CD4-positive, alpha-beta memory T cell (primary cell): ENCODE measurements around the gene FAM3D. TPM values are rescaled to one million over a fixed set of nuclear protein-coding genes. Genes with fewer than 3 reads are reported as not detected.

ENCODE experiments used
- CTCF ChIA-PET: fragments of 350-600 bp; sonication (Branson Sonifier 250); formaldehyde crosslinking; loops from one replicate; lab custom pipeline; 2021; ENCODE audit warnings: inconsistent platforms; ENCODE audit not compliant: partially characterized antibody; lab: Charles Lee
- POLR2A ChIA-PET: fragments of 350-600 bp; sonication (Branson Sonifier 250); formaldehyde crosslinking; loops from one replicate; lab custom pipeline; 2021; ENCODE audit not compliant: partially characterized antibody; lab: Charles Lee
- DNase-seq, 5 donors: peaks; one replicate each; pipeline versions ENCODE4 v3.0.0 to v3.0.0-alpha.2; 2020 to 2022; ENCODE audit warnings: mixed read lengths in 1 of 5
- H3K27ac ChIP-seq: one replicate; pipeline ENCODE4 v1.7.0; 2013; ENCODE audit warnings: low read depth, low read length
- H3K27me3 ChIP-seq: 2 replicates; pipeline ENCODE4 v1.7.0; 2013; ENCODE audit warnings: mild to moderate bottlenecking, low read length, moderate library complexity; ENCODE audit not compliant: insufficient read depth
- H3K36me3 ChIP-seq: 2 replicates; pipeline ENCODE4 v1.7.0; 2013; ENCODE audit warnings: mild to moderate bottlenecking, low read length, moderate library complexity; ENCODE audit not compliant: insufficient read depth
- H3K4me1 ChIP-seq: 2 replicates; pipeline ENCODE4 v1.7.0; 2013; ENCODE audit warnings: mild to moderate bottlenecking, low read length, moderate library complexity; ENCODE audit not compliant: insufficient read depth
- H3K4me3 ChIP-seq, 2 donors: one replicate each; pipeline ENCODE4 v1.7.0; 2013; ENCODE audit warnings: low read length in 2 of 2, mild to moderate bottlenecking in 1 of 2
- H3K9me3 ChIP-seq, 2 donors: one replicate each; pipeline ENCODE4 v1.7.0; 2013; ENCODE audit warnings: low read length in 2 of 2, control low read depth in 1 of 2; ENCODE audit not compliant: control insufficient read depth in 1 of 2
- H3K27ac Mint-ChIP-seq, 7 donors: one replicate each; pipeline ENCODE4 v1.8.0; 2020 to 2021; ENCODE audit warnings: mixed read lengths in 7 of 7, mild to moderate bottlenecking in 6 of 7, inconsistent platforms in 3 of 7, moderate library complexity in 3 of 7
- H3K27me3 Mint-ChIP-seq, 2 donors: one replicate each; pipeline ENCODE4 v1.8.0; 2020 to 2021; ENCODE audit warnings: mixed read lengths in 2 of 2
- H3K36me3 Mint-ChIP-seq, 2 donors: one replicate each; pipeline ENCODE4 v1.8.0; 2020 to 2021; ENCODE audit warnings: mixed read lengths in 2 of 2, inconsistent platforms in 1 of 2, mild to moderate bottlenecking in 1 of 2
- H3K4me1 Mint-ChIP-seq, 4 donors: one replicate each; pipeline ENCODE4 v1.8.0; 2020 to 2021; ENCODE audit warnings: mixed read lengths in 4 of 4, mild to moderate bottlenecking in 1 of 4
- H3K4me3 Mint-ChIP-seq, 8 donors: one replicate each; pipeline ENCODE4 v1.8.0; 2020 to 2021; ENCODE audit warnings: mixed read lengths in 8 of 8, mild to moderate bottlenecking in 7 of 8, moderate library complexity in 6 of 8, inconsistent platforms in 3 of 8
- H3K9me3 Mint-ChIP-seq, 8 donors: one replicate each; pipeline ENCODE4 v1.8.0; 2020 to 2021; ENCODE audit warnings: mixed read lengths in 8 of 8, mild to moderate bottlenecking in 5 of 8, inconsistent platforms in 3 of 8, moderate library complexity in 1 of 8
- intact Hi-C: fragments of 100-400 bp; cut with micrococcal nuclease; formaldehyde crosslinking; loops from one replicate; pipeline ENCODE4 v1.15.1; 2023
- polyA plus RNA-seq, 2 donors: library from polyadenylated mRNA; unstranded; fragments of 300-500 nt; fragmentation: Illumina TruSeq; gene quantifications; one replicate each; pipeline ENCODE4 v1.2.3, GENCODE V29; 2021
- total RNA-seq, 2 experiments: library from RNA; stranded (reverse); gene quantifications; one replicate each; pipeline ENCODE4 v1.2.3, GENCODE V29; 2021

The FAM3D gene
- total and polyA plus RNA-seq, 4 experiments from 2014 or later = not detected

DNA sequence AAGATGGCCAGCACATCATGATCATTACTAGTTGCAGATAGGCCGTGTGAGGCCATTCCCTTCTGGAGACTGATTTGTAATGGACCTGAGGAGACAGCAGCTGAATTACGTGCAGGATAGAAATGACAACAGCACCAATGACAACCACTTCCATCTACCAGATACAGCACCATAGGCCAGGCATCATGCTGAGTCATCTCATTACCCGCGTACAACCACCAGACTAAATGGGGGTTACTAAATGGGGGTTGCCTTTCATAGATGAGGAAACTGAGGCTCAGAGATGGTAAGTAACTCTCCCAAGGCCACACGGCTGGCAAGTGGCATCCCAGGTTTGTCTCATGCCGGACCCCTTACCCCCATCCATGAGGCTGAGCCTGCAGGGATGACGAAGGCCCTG lies 56.6 kb downstream of the FAM3D start:
- ChIA-PET POLR2A (no interaction called here), CTCF (no interaction called here)

DNA sequence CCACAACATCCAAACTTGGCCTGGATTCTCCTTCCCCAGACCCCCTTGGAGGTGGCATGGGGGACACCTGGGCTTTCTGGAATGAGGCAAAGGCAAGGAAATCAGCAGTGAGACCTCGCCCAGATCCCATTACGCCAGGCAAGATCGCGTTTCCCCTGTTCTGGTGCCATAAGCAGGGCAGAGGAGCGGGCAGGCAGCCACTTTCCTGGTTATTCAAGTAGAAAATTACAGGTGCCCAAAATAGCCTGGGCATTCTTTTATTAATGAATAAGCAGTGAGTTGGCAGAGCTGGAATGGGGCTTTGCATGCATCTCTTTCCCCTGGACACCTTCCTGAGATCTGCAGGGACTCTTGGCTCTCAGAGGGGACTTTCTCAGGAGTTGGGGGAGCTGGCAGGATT lies 57.9 kb downstream of the FAM3D start:
- H3K9me3 Mint-ChIP-seq = peaks cover 0 to 2% (median 0%) of the 10 kb centered on the region in 8 donors
- H3K27ac Mint-ChIP-seq = no peak overlapping the region
- CTCF ChIA-PET = no interaction called here
- H3K4me1 Mint-ChIP-seq = no peaks in the 10 kb centered on the region
- Histone ChIP-seq H3K4me3 (no peak overlapping the region), H3K27ac (no peak overlapping the region), H3K9me3 (no peaks in the 10 kb centered on the region), H3K27me3 (peaks cover 1% of the 10 kb centered on the region), H3K36me3 (no peaks in the 10 kb centered on the region), H3K4me1 (no peaks in the 10 kb centered on the region)
- H3K36me3 Mint-ChIP-seq = no peaks in the 10 kb centered on the region
- H3K4me3 Mint-ChIP-seq = no peak overlapping the region
- intact Hi-C loops = no loop called here
- DNase-seq = no peak
- POLR2A ChIA-PET = no interaction called here
- H3K27me3 Mint-ChIP-seq = peaks cover 9% of the 10 kb centered on the region in 2 donors

More for the DNA sequence above, 56.6 kb downstream of the FAM3D start:
- Histone ChIP-seq H3K9me3 (no peaks in the 10 kb centered on the region), H3K27ac (no peak overlapping the region), H3K27me3 (no peaks in the 10 kb centered on the region), H3K4me3 (no peak overlapping the region), H3K4me1 (no peaks in the 10 kb centered on the region), H3K36me3 (no peaks in the 10 kb centered on the region)
- H3K27ac Mint-ChIP-seq = no peak overlapping the region
- intact Hi-C loops = no loop called here
- no peaks in the 10 kb centered on the region for H3K36me3 Mint-ChIP-seq
- DNase-seq = no peak
- peaks cover 5 to 8% of the 10 kb centered on the region in 2 donors for H3K27me3 Mint-ChIP-seq
- no peaks in the 10 kb centered on the region for H3K9me3 Mint-ChIP-seq
- no peak overlapping the region for H3K4me3 Mint-ChIP-seq
- H3K4me1 Mint-ChIP-seq = no peaks in the 10 kb centered on the region

DNA sequence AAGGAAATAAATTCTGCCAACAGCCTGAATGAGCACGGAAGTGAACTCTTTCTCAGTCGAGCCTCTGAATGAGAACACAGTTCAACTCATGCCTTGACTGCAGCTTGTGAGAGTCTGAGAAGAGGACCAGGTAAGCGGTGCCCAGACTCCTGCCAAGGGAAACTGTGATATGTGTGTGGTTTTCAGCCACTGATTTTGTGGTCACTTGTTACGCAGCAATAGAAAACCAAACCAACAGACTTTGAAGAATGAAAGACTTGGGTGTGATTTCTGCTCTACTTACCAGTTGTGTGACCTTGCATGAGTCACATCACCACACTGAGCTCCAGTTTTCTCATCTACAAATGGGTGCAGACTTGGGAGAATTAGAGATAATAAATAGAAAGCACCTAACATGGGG lies 58.8 kb downstream of the FAM3D start:
- DNase-seq = no peak

GRCh38 chr3:58606693-58607092 lies 59.9 kb downstream of the FAM3D start:
- POLR2A ChIA-PET = no interaction called here
- Histone ChIP-seq H3K4me1 (no peaks in the 10 kb centered on the region), H3K36me3 (no peaks in the 10 kb centered on the region), H3K27me3 (peaks cover 5% of the 10 kb centered on the region), H3K9me3 (no peaks in the 10 kb centered on the region), H3K27ac (no peak overlapping the region), H3K4me3 (no peak overlapping the region)
- H3K27ac Mint-ChIP-seq = no peak overlapping the region
- H3K27me3 Mint-ChIP-seq = peaks cover 9 to 16% of the 10 kb centered on the region in 2 donors
- DNase-seq = no peak
- CTCF ChIA-PET = interaction anchor here (1.2 to 1.3 kb wide), 2 partner anchors 11 to 35 kb away, joined by 3 to 5 read pairs; no protein-coding TSS in a partner anchor
- no peak overlapping the region for H3K4me3 Mint-ChIP-seq
- H3K36me3 Mint-ChIP-seq = no peaks in the 10 kb centered on the region
- intact Hi-C loops = no loop called here
- H3K9me3 Mint-ChIP-seq = peaks cover 0 to 2% (median 0%) of the 10 kb centered on the region in 8 donors
- no peaks in the 10 kb centered on the region for H3K4me1 Mint-ChIP-seq

More for the DNA sequence above, 58.8 kb downstream of the FAM3D start:
- Mint-ChIP-seq H3K9me3 (peaks cover 0 to 2% (median 0%) of the 10 kb centered on the region in 8 donors), H3K4me1 (no peaks in the 10 kb centered on the region), H3K27me3 (peaks cover 9 to 15% of the 10 kb centered on the region in 2 donors), H3K27ac (no peak overlapping the region), H3K36me3 (no peaks in the 10 kb centered on the region), H3K4me3 (no peak overlapping the region)
- H3K27me3 ChIP-seq = peaks cover 5% of the 10 kb centered on the region
- no peak overlapping the region for H3K27ac ChIP-seq
- POLR2A ChIA-PET = no interaction called here
- H3K4me1 ChIP-seq = no peaks in the 10 kb centered on the region
- intact Hi-C loops = no loop called here
- CTCF ChIA-PET = interaction anchor here (0.6 to 1.2 kb wide), 2 partner anchors 10 to 34 kb away, joined by 3 read pairs; no protein-coding TSS in a partner anchor
- H3K9me3 ChIP-seq = no peaks in the 10 kb centered on the region
- H3K4me3 ChIP-seq = no peak overlapping the region
- no peaks in the 10 kb centered on the region for H3K36me3 ChIP-seq

- H3K4me1 ChIP-seq = no peaks in the 10 kb centered on the region
- intact Hi-C loops = no loop called here
- no peak overlapping the region for H3K27ac ChIP-seq
- Mint-ChIP-seq H3K4me3 (no peak overlapping the region), H3K9me3 (peaks cover 0 to 2% (median 0%) of the 10 kb centered on the region in 8 donors), H3K27ac (no peak overlapping the region), H3K4me1 (no peaks in the 10 kb centered on the region), H3K36me3 (no peaks in the 10 kb centered on the region), H3K27me3 (peaks cover 13 to 18% of the 10 kb centered on the region in 2 donors)
- H3K27me3 ChIP-seq = peaks cover 5% of the 10 kb centered on the region
- no peaks in the 10 kb centered on the region for H3K9me3 ChIP-seq
- H3K36me3 ChIP-seq = no peaks in the 10 kb centered on the region
- ChIA-PET POLR2A (no interaction called here), CTCF (interaction anchor here (0.8 to 1.8 kb wide), 2 partner anchors 26 to 34 kb away, joined by 4 to 5 read pairs; no protein-coding TSS in a partner anchor)
- DNase-seq = no peak
- H3K4me3 ChIP-seq = no peak overlapping the region
These were observed 62.5 kb downstream of the FAM3D start for GRCh38 chr3:58604031-58604430.

DNA sequence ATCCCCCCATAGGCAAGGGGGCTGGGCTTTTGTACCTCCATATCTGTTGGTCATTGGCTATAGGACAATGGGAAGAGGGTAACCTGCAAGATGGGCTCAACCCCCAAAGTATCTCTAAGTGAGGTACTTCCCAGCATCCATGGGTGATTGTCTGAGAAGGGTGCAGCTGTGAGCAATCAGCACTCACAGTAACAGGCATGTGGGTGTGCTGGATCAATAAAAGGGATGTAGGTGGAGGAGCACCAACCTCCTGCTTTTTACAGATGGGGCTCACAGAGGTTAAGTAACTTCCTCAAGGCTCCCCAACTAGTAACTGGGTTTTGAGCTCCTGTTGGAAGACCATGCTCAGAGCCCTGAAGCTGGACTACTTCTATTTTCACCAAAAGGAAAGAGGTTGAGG lies 63.0 kb downstream of the FAM3D start:
- no peak overlapping the region for H3K27ac Mint-ChIP-seq
- Histone ChIP-seq H3K4me3 (no peak overlapping the region), H3K27me3 (peaks cover 5% of the 10 kb centered on the region), H3K27ac (no peak overlapping the region), H3K36me3 (no peaks in the 10 kb centered on the region), H3K4me1 (no peaks in the 10 kb centered on the region), H3K9me3 (no peaks in the 10 kb centered on the region)
- ChIA-PET CTCF (interaction anchor here (0.8 to 1.8 kb wide), 2 partner anchors 27 to 34 kb away, joined by 4 to 5 read pairs; no protein-coding TSS in a partner anchor), POLR2A (interaction anchor here (0.5 kb wide), 1 partner anchor 1615 kb away, joined by 3 read pairs; no protein-coding TSS in a partner anchor)
- no peaks in the 10 kb centered on the region for H3K36me3 Mint-ChIP-seq
- no peak overlapping the region for H3K4me3 Mint-ChIP-seq
- peaks cover 0 to 2% (median 0%) of the 10 kb centered on the region in 8 donors for H3K9me3 Mint-ChIP-seq
- no peak for DNase-seq
- H3K27me3 Mint-ChIP-seq = peaks cover 13 to 18% of the 10 kb centered on the region in 2 donors
- intact Hi-C loops = no loop called here
- no peaks in the 10 kb centered on the region for H3K4me1 Mint-ChIP-seq

- H3K9me3 ChIP-seq = no peaks in the 10 kb centered on the region
- no peak overlapping the region for H3K4me3 ChIP-seq
- H3K9me3 Mint-ChIP-seq = no peaks in the 10 kb centered on the region
- intact Hi-C loops = no loop called here
- H3K4me1 Mint-ChIP-seq = no peaks in the 10 kb centered on the region
- H3K27ac ChIP-seq = no peak overlapping the region
- H3K4me1 ChIP-seq = no peaks in the 10 kb centered on the region
- no peaks in the 10 kb centered on the region for H3K27me3 ChIP-seq
- H3K27ac Mint-ChIP-seq = no peak overlapping the region
- POLR2A ChIA-PET = no interaction called here
- H3K36me3 Mint-ChIP-seq = no peaks in the 10 kb centered on the region
- H3K4me3 Mint-ChIP-seq = no peak overlapping the region
- peaks cover 4 to 12% of the 10 kb centered on the region in 2 donors for H3K27me3 Mint-ChIP-seq
- DNase-seq = no peak
- no peaks in the 10 kb centered on the region for H3K36me3 ChIP-seq
- CTCF ChIA-PET = interaction anchor here (0.8 to 1.2 kb wide), 2 partner anchors 10 to 12 kb away, joined by 3 read pairs; no protein-coding TSS in a partner anchor
These were observed 68.7 kb downstream of the FAM3D start for GRCh38 chr3:58597770-58598310.
